ENCODE measurements around the gene OST4.

The OST4 gene

DNA sequence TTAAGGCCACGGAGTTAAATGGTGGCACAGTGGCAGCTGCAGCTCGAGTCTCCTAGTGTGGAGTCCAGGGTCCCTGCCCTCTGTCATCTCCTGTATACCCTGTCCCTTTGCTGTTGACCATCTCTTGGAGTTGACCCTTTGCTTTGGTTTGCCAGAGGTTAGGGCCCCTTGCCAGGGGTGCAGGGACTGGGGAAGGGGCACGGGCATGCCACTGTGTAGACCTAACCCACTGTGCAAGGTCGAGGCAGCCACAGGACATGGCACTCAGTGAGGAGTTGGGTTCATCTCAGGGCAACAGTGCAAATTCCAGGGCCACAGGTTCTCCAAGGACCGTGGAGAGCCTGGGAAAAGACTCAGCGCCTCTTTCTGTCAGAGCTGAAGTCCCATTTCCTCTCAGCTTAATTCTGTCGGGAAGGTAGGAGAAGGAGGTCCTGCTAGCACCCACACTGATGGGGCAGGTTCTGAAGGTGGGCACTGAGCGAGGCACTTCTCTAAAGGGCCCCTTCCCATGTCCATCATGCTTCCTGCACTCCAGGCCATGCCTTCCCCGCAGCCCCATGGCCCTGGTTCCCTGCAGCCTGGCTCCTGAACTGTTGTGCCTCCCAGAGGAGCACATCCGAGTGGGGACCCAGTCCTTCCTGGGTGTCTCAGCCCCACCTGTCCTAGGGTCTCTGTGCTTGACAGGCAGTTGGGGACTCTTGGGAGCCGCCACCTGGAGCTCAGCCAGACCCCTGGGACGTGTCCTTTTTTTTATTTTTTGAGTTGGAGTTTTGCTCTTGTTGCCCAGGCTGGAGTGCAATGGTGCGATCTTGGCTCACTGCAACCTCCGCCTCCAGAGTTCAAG is 17.9 kb upstream of the OST4 start:
- Histone ChIP-seq H3K9me3 (ENCODE audit: control insufficient read depth, low read depth, low read length) (no peaks in the 10 kb centered on the region), H3K9ac (ENCODE audit: low read length) (no peak overlapping the region), H3K4me3 (ENCODE audit: low read length) (no peak overlapping the region), H3K27me3 (ENCODE audit: control insufficient read depth, insufficient read depth, low read length) (peaks cover 21% of the 10 kb centered on the region), H3K4me1 (ENCODE audit: control insufficient read depth, low read depth, low read length) (peaks cover 7% of the 10 kb centered on the region), H3K36me3 (ENCODE audit: control insufficient read depth, low read depth, low read length) (no peaks in the 10 kb centered on the region), H3K27ac (ENCODE audit: low read length) (no peak overlapping the region)

GRCh38 chr2:27088634-27089033 is 17.2 kb upstream of the OST4 start:
- H3K27ac ChIP-seq (ENCODE audit: low read length) = no peak overlapping the region
- H3K4me3 ChIP-seq (ENCODE audit: low read length) = no peak overlapping the region
- H3K27me3 ChIP-seq (ENCODE audit: control insufficient read depth, insufficient read depth, low read length) = peaks cover 21% of the 10 kb centered on the region
- H3K9me3 ChIP-seq (ENCODE audit: control insufficient read depth, low read depth, low read length) = no peaks in the 10 kb centered on the region
- no peak overlapping the region for H3K9ac ChIP-seq (ENCODE audit: low read length)
- no peaks in the 10 kb centered on the region for H3K36me3 ChIP-seq (ENCODE audit: control insufficient read depth, low read depth, low read length)
- peaks cover 7% of the 10 kb centered on the region for H3K4me1 ChIP-seq (ENCODE audit: control insufficient read depth, low read depth, low read length)

DNA sequence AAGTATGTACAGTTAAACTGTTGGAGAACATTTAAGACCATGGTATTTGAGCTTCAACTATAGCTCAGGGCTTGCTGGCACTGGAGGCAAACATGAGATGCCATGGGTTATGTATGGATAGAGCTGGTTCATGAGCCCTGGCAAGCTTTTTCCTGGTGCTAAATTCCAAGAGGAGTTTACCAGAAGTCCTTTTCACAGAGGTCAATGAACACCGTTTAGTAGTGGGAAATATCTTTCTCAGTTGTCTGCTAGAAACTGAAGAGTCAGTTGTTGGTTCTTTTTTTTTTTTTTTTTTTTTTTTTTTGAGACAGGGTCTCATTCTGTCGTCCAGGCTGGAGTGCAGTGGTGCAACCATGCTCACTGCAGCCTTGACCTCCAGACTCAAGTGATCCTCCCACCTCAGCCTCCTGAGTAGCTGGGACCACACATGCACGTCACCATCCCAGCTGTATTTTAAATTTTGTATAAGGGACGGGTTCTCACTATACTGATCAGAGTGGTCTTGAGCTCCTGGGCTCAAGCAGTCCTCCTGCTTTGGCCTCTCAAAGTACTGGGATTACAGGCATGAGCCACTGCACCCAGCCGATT is 16.5 kb upstream of the OST4 start:
- Histone ChIP-seq H3K4me3 (ENCODE audit: low read length) (peak overlapping the region; percentile 83), H3K27ac (ENCODE audit: low read length) (no peak overlapping the region), H3K36me3 (ENCODE audit: control insufficient read depth, low read depth, low read length) (no peaks in the 10 kb centered on the region), H3K9me3 (ENCODE audit: control insufficient read depth, low read depth, low read length) (no peaks in the 10 kb centered on the region), H3K9ac (ENCODE audit: low read length) (no peak overlapping the region), H3K4me1 (ENCODE audit: control insufficient read depth, low read depth, low read length) (peaks cover 7% of the 10 kb centered on the region), H3K27me3 (ENCODE audit: control insufficient read depth, insufficient read depth, low read length) (peaks cover 21% of the 10 kb centered on the region)

GRCh38 chr2:27086724-27087593 is 15.5 kb upstream of the OST4 start, which contains the start of gene KHK:
Gene KHK, plus strand, starts transcription at chr2:27086772. Its CDS starts 488 bp downstream, at chr2:27087260.
- peaks cover 7% of the 10 kb centered on the region for H3K4me1 ChIP-seq (ENCODE audit: control insufficient read depth, low read depth, low read length)
- peaks cover 21% of the 10 kb centered on the region for H3K27me3 ChIP-seq (ENCODE audit: control insufficient read depth, insufficient read depth, low read length)
- H3K9ac ChIP-seq (ENCODE audit: low read length) = peak within 1 kb of the TSS; percentile 61
- no peaks in the 10 kb centered on the region for H3K9me3 ChIP-seq (ENCODE audit: control insufficient read depth, low read depth, low read length)
- H3K36me3 ChIP-seq (ENCODE audit: control insufficient read depth, low read depth, low read length) = no peaks in the 10 kb centered on the region
- H3K4me3 ChIP-seq (ENCODE audit: low read length) = peak within 1 kb of the TSS; percentile 83
- no peak within 1 kb of the TSS for H3K27ac ChIP-seq (ENCODE audit: low read length)

DNA sequence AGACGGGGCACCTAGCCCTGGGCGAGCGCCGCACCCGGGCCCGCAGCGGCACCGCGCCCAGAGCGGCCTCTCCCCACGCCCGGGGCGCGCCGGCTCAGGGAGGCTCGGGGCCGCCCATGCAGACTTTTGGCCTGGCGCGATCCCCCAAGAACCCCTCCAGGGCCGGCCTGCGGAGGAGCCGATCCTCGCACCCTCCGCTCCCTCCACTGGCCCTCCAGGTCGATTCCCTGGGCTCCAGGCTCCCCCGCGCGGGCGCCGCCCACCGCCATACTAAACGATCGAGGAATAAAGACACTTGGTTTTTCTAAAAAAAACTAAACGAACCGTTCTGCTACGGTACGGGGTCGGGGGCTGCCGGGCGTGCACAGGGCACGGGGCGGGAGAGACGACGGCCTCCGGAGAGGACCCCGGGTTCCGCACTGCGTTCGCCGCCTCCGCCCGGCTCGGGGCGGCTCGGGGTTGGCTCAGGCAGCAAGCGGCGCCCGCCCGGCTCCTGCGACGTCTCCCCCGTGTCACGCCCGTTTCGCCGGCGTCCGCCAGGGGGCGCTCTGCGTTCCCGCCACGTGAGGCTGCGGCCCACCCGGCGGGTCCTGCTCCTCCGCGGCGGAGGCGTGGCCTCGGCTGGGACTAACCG is 14.8 kb upstream of the OST4 start:
- Histone ChIP-seq H3K9me3 (ENCODE audit: control insufficient read depth, low read depth, low read length) (no peaks in the 10 kb centered on the region), H3K4me3 (ENCODE audit: low read length) (peak overlapping the region; percentile 69), H3K27me3 (ENCODE audit: control insufficient read depth, insufficient read depth, low read length) (peaks cover 21% of the 10 kb centered on the region), H3K9ac (ENCODE audit: low read length) (peak overlapping the region; percentile 61), H3K4me1 (ENCODE audit: control insufficient read depth, low read depth, low read length) (peaks cover 7% of the 10 kb centered on the region), H3K36me3 (ENCODE audit: control insufficient read depth, low read depth, low read length) (no peaks in the 10 kb centered on the region), H3K27ac (ENCODE audit: low read length) (no peak overlapping the region)

DNA sequence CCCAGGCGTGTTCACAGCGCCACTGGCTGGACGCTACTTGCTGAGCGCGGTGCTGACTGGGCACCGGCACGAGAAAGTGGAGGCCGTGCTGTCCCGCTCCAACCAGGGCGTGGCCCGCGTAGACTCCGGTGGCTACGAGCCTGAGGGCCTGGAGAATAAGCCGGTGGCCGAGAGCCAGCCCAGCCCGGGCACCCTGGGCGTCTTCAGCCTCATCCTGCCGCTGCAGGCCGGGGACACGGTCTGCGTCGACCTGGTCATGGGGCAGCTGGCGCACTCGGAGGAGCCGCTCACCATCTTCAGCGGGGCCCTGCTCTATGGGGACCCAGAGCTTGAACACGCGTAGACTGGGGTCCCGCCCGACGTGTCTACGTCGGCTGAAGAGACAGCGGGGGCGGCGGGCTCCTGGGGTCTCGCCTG is 14.2 kb upstream of the OST4 start:
- no peaks in the 10 kb centered on the region for H3K9me3 ChIP-seq (ENCODE audit: control insufficient read depth, low read depth, low read length)
- peaks cover 21% of the 10 kb centered on the region for H3K27me3 ChIP-seq (ENCODE audit: control insufficient read depth, insufficient read depth, low read length)
- peak overlapping the region; percentile 69 for H3K4me3 ChIP-seq (ENCODE audit: low read length)
- peak overlapping the region; percentile 61 for H3K9ac ChIP-seq (ENCODE audit: low read length)
- H3K4me1 ChIP-seq (ENCODE audit: control insufficient read depth, low read depth, low read length) = peaks cover 7% of the 10 kb centered on the region
- H3K36me3 ChIP-seq (ENCODE audit: control insufficient read depth, low read depth, low read length) = no peaks in the 10 kb centered on the region
- no peak overlapping the region for H3K27ac ChIP-seq (ENCODE audit: low read length)

GRCh38 chr2:27085062-27085672 is 13.7 kb upstream of the OST4 start:
- Histone ChIP-seq H3K4me1 (ENCODE audit: control insufficient read depth, low read depth, low read length) (peaks cover 7% of the 10 kb centered on the region), H3K36me3 (ENCODE audit: control insufficient read depth, low read depth, low read length) (no peaks in the 10 kb centered on the region), H3K9me3 (ENCODE audit: control insufficient read depth, low read depth, low read length) (no peaks in the 10 kb centered on the region), H3K27ac (ENCODE audit: low read length) (no peak overlapping the region), H3K9ac (ENCODE audit: low read length) (no peak overlapping the region), H3K27me3 (ENCODE audit: control insufficient read depth, insufficient read depth, low read length) (peaks cover 21% of the 10 kb centered on the region), H3K4me3 (ENCODE audit: low read length) (peak overlapping the region; percentile 69)

DNA sequence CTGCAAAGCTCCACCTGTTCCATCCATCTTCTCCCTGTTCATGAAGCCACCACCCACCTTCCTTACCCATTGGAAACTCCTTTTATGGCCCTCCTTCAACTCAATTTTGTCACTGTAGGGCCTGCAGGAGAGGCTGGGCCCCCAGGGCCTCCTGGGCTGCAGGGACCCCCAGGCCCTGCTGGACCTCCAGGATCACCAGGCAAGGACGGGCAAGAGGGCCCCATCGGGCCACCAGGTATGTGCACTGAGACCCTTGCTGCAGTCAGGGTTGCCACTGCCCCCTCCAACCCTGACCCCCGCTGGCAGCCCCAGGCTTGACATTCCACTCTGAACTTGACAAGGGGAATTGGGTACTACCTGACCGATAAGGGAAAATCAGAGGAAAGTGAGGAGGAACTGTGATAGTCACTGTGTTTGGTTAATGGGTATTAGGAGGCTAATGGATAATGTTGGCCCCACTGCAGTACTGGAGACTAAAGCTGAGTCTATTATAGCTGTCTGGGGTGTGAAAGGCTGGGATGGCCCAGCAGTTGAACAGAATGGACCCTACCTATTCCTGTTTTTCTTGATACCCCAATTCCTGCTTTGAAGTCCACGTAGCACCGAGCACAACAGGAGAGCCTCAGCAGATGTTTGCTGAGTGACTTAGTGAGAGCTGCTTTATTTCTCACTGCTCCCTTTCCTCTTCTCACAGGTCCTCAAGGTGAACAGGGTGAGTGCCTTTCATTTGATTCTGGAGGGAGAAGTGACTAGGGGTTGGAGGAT is 13.0 kb upstream of the OST4 start:
- Histone ChIP-seq H3K4me1 (ENCODE audit: control insufficient read depth, low read depth, low read length) (peaks cover 7% of the 10 kb centered on the region), H3K4me3 (ENCODE audit: low read length) (no peak overlapping the region), H3K9me3 (ENCODE audit: control insufficient read depth, low read depth, low read length) (no peaks in the 10 kb centered on the region), H3K27ac (ENCODE audit: low read length) (no peak overlapping the region), H3K9ac (ENCODE audit: low read length) (no peak overlapping the region), H3K36me3 (ENCODE audit: control insufficient read depth, low read depth, low read length) (no peaks in the 10 kb centered on the region), H3K27me3 (ENCODE audit: control insufficient read depth, insufficient read depth, low read length) (peaks cover 21% of the 10 kb centered on the region)

DNA sequence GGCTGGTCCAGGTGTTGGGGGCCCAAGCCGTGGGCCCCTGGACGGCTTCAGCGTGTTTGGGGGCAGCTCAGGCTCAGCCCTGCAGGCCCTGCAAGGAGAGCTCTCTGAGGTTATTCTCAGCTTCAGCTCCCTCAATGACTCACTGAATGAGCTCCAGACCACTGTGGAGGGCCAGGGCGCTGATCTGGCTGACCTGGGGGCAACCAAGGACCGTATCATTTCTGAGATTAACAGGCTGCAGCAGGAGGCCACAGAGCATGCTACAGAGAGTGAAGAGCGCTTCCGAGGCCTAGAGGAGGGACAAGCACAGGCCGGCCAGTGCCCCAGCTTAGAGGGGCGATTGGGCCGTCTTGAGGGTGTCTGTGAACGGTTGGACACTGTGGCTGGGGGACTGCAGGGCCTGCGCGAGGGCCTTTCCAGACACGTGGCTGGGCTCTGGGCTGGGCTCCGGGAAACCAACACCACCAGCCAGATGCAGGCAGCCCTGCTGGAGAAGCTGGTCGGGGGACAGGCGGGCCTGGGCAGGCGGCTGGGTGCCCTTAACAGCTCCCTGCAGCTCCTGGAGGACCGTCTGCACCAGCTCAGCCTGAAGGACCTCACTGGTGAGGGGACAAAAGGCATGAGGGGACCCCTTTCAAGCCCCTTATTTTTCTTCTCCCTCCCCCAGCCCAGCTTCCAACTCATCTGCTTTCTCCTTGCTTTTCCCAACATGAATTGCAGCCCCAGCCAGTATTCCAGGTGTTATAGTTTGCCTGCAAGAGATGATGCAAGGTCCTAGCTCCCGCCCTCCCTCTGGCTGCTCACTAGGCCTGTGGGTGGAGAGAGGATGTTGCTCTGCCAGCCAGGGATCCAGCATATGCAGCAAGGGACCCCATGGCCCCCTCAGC is 12.2 kb upstream of the OST4 start:
- H3K27me3 ChIP-seq (ENCODE audit: control insufficient read depth, insufficient read depth, low read length) = peaks cover 21% of the 10 kb centered on the region
- H3K4me3 ChIP-seq (ENCODE audit: low read length) = no peak overlapping the region
- H3K27ac ChIP-seq (ENCODE audit: low read length) = no peak overlapping the region
- H3K36me3 ChIP-seq (ENCODE audit: control insufficient read depth, low read depth, low read length) = no peaks in the 10 kb centered on the region
- H3K9me3 ChIP-seq (ENCODE audit: control insufficient read depth, low read depth, low read length) = no peaks in the 10 kb centered on the region
- no peak overlapping the region for H3K9ac ChIP-seq (ENCODE audit: low read length)
- peaks cover 7% of the 10 kb centered on the region for H3K4me1 ChIP-seq (ENCODE audit: control insufficient read depth, low read depth, low read length)

Data from iPS-18a (cell line).